WTC11 (cell line): Measurements from ENCODE around the gene SF3B4.

Experiments used
- TF ChIP-seq, protein P1 (sequence below): fragments of 200-600 bp; IDR thresholded peaks from 2 replicates; pipeline ENCODE4 v1.8.0; 2022; ENCODE audit warnings: antibody characterized with exemption
- TF ChIP-seq, protein P2 (sequence below): sonication (generic); formaldehyde crosslinking; IDR thresholded peaks from 2 replicates; pipeline ENCODE4 v1.8.1; 2022; ENCODE audit warnings: mild to moderate bottlenecking, moderate library complexity, missing genetic modification reagents
- TF ChIP-seq, protein P3 (sequence below): sonication (generic); formaldehyde crosslinking; IDR thresholded peaks from 2 replicates; pipeline ENCODE4 v1.8.0; 2023; ENCODE audit warnings: mild to moderate bottlenecking, missing genetic modification reagents
- TF ChIP-seq, protein P4 (sequence below): fragments of 250-450 bp; sonication (Bioruptor Pico); IDR thresholded peaks from 2 replicates; pipeline ENCODE4 v1.9.0; 2021; ENCODE audit warnings: mild to moderate bottlenecking, borderline replicate concordance

DNA sequence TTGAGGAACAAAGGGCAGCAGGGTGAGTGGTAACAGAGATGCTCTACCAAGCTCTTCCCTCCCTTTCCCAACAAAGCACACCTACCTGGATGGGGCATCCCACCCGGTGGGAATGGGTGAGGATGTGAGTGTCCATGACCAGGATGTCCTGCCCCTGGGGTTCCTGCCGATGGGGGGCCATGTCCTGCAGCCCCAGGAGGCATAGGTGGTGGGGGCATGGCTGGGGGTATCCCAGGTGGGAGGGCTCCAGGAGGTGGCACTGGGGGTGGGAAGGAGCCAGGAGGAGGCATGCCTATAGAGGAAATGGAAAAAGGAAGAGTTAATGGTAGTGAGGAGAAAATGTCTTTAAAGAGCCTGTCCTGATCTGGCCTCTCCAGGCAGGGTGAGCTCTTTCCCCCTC is 1.9 kb downstream of the SF3B4 start:
- TF ChIP-seq, protein P1, sequence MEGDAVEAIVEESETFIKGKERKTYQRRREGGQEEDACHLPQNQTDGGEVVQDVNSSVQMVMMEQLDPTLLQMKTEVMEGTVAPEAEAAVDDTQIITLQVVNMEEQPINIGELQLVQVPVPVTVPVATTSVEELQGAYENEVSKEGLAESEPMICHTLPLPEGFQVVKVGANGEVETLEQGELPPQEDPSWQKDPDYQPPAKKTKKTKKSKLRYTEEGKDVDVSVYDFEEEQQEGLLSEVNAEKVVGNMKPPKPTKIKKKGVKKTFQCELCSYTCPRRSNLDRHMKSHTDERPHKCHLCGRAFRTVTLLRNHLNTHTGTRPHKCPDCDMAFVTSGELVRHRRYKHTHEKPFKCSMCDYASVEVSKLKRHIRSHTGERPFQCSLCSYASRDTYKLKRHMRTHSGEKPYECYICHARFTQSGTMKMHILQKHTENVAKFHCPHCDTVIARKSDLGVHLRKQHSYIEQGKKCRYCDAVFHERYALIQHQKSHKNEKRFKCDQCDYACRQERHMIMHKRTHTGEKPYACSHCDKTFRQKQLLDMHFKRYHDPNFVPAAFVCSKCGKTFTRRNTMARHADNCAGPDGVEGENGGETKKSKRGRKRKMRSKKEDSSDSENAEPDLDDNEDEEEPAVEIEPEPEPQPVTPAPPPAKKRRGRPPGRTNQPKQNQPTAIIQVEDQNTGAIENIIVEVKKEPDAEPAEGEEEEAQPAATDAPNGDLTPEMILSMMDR = no peak
- TF ChIP-seq, protein P2, sequence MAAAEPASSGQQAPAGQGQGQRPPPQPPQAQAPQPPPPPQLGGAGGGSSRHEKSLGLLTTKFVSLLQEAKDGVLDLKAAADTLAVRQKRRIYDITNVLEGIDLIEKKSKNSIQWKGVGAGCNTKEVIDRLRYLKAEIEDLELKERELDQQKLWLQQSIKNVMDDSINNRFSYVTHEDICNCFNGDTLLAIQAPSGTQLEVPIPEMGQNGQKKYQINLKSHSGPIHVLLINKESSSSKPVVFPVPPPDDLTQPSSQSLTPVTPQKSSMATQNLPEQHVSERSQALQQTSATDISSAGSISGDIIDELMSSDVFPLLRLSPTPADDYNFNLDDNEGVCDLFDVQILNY = no peak
- TF ChIP-seq, protein P3, sequence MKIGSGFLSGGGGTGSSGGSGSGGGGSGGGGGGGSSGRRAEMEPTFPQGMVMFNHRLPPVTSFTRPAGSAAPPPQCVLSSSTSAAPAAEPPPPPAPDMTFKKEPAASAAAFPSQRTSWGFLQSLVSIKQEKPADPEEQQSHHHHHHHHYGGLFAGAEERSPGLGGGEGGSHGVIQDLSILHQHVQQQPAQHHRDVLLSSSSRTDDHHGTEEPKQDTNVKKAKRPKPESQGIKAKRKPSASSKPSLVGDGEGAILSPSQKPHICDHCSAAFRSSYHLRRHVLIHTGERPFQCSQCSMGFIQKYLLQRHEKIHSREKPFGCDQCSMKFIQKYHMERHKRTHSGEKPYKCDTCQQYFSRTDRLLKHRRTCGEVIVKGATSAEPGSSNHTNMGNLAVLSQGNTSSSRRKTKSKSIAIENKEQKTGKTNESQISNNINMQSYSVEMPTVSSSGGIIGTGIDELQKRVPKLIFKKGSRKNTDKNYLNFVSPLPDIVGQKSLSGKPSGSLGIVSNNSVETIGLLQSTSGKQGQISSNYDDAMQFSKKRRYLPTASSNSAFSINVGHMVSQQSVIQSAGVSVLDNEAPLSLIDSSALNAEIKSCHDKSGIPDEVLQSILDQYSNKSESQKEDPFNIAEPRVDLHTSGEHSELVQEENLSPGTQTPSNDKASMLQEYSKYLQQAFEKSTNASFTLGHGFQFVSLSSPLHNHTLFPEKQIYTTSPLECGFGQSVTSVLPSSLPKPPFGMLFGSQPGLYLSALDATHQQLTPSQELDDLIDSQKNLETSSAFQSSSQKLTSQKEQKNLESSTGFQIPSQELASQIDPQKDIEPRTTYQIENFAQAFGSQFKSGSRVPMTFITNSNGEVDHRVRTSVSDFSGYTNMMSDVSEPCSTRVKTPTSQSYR = no peak
- TF ChIP-seq, protein P4, sequence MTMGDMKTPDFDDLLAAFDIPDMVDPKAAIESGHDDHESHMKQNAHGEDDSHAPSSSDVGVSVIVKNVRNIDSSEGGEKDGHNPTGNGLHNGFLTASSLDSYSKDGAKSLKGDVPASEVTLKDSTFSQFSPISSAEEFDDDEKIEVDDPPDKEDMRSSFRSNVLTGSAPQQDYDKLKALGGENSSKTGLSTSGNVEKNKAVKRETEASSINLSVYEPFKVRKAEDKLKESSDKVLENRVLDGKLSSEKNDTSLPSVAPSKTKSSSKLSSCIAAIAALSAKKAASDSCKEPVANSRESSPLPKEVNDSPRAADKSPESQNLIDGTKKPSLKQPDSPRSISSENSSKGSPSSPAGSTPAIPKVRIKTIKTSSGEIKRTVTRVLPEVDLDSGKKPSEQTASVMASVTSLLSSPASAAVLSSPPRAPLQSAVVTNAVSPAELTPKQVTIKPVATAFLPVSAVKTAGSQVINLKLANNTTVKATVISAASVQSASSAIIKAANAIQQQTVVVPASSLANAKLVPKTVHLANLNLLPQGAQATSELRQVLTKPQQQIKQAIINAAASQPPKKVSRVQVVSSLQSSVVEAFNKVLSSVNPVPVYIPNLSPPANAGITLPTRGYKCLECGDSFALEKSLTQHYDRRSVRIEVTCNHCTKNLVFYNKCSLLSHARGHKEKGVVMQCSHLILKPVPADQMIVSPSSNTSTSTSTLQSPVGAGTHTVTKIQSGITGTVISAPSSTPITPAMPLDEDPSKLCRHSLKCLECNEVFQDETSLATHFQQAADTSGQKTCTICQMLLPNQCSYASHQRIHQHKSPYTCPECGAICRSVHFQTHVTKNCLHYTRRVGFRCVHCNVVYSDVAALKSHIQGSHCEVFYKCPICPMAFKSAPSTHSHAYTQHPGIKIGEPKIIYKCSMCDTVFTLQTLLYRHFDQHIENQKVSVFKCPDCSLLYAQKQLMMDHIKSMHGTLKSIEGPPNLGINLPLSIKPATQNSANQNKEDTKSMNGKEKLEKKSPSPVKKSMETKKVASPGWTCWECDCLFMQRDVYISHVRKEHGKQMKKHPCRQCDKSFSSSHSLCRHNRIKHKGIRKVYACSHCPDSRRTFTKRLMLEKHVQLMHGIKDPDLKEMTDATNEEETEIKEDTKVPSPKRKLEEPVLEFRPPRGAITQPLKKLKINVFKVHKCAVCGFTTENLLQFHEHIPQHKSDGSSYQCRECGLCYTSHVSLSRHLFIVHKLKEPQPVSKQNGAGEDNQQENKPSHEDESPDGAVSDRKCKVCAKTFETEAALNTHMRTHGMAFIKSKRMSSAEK (CRISPR knock-in tag) = no peak
